HG03520 (cell line): Measurements from ENCODE around the gene OTULIN.

Experiments used
- ATAC-seq: cut with Tn5 transposase; IDR thresholded peaks from one replicate; pipeline ENCODE4 v1.9.1; 2021; ENCODE audit warnings: mild to moderate bottlenecking, moderate library complexity; ENCODE audit not compliant: unreplicated experiment

Gene OTULIN

GRCh38 chr5:14739981-14740380 lies 75.5 kb downstream of the OTULIN start:
- ATAC-seq, result no peak

DNA sequence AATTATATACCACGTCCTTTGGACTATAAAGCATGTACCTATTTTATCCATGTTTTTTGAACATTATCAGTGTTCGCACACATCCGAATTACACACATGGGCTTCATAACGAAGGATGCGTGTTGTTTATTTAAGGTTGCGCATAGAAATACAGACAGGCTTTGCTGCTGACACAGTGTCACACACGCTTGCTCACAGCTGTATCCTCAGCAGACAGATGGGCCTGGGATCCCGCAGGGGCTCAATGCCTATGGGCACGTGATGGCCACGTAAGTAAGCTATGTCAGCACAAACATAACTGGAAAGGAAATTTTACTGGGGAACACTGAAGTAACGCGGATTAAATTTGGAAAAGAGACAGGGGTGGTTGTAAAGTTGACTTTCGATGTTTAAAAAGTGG lies 76.6 kb downstream of the OTULIN start:
- ATAC-seq, result no peak

DNA sequence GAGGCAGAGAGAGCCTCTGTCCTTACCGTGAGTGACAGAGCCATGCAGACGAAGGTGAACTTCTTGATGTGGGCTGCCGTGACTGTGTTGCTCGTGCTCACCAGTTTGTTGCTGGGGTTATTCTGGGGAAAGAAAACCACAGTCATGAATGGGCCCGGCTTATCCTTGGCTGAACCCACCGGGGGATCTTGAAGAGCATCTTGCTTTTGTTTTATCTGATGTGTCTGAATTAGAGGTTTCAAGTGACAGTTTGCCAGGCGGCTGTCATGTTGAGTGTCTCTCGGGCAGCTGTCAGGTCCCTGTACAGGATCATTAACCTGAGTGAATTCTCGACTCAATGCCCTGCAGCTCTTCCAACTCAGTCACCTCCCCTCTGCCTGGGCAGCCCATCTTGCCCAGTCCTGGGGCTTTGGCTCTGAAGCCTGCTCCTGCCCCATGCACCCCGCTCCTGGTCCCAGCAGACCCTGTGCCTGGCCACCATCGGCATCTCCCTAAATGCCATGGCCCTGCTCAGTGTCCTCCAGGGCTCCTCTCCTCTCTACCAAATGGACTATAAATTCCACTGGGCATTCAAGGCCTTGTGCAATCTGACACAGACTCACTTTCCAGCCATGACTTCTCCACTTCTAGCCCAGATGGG lies 77.4 kb downstream of the OTULIN start:
- ATAC-seq, result no peak

DNA sequence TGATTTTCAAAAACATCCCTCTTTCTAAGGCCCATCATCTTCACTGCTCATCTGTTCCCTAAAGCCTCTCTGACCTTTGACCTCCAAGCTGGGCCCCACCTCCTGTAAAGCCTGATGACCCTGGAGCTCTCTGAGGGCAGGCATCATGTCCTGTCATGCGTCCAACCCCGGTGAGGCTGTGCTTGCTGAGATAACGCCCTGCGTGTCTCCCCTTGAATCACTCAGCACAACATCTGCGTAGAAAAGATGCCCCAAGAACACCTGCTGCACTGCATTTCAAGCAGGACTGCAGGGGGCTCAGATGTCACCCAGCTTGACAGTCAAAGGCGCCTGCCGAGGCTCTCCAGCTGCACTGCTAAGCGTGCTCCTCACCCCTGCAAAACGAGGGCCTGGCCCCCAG lies 78.0 kb downstream of the OTULIN start:
- no peak for ATAC-seq

DNA sequence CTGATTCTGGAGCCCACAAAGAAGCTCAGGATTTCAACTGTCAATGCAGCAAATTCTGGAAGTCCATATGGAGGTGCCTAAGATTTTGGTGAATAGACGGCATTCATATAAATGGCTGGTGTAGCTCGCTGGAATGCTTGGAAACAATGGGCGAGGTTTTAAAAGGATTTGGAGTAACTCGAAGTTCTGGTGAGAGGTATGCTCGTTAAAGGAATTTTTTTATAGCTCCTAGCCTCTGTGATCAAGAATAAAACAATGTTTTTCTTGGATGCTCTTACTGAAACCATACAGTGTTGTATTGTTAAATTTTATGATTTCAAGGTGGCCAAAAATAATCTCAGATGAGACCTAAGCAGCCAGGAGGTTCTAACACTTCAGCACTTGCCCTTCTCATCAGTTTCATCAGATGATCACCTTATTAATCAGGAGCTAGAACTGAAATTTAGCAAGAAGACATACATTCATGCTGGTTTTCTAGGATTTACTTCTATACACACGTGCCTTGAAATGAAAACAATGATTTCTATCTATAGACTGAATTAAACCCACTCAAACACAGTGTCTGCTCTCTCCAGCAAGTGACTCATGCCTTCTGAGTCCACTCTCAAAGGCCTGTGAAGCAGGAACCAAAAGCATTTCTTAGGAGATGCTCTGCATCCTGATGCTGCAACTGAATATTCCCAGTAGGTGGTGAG lies 79.2 kb downstream of the OTULIN start:
- no peak for ATAC-seq

- no peak for ATAC-seq
These were observed 80.0 kb downstream of the OTULIN start for GRCh38 chr5:14744296-14745187.

DNA sequence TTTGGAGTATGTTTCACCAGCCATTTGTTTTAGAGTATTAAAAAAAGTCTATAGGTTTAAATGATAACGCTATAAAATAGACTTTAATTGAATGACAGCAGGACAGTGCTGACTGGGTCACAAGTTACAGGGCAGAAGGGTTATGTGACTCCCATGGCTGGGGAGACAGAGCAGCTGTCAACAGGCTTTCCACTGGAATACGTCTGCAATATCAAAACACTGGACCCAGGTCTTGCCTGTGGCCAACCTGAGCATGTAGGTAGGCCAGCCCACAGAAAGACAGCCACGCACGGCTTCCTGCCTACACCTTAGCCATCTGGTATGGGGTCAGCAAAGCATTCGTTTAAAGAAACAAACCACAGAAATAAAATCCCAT lies 80.7 kb downstream of the OTULIN start:
- no peak for ATAC-seq

- ATAC-seq, result no peak
These were observed 81.2 kb downstream of the OTULIN start for GRCh38 chr5:14745753-14746152.

DNA sequence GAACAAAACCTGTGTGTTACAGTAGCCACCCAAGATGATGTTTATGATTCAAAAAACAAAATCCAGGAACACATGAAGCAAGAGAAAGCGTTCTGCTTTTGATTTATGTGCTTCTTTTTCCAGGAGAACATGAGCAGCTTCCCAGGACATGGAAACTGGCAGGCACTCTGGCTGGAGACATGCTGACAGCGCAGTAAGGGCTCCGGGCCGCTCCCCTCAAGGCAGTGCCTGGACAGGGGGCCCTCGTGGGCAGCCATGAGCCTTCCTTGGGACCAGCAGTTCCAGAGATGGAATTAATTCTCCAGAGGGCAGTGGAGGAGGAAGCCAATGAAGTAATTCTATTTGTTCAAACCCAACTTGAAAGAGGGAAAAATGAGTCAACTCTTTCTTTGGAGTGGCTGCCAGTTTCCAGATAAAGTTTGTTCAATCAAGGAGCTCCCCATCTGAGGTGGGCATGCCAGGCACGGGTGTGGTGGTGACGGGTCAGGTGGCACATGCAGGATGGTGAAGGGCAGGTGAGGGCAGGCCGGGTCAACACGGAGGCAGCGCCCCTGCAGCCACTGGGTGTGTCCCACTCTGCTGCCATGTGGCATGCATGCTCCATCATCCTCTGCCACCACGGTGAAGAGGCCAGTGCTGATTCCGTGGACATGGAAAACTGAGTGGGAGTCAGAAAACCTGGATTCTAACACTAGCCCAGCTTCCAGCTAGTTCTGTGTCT lies 83.8 kb downstream of the OTULIN start:
- no peak for ATAC-seq
